NK-92 (cell line): Measurements from ENCODE around the gene ADAMTS17.

ENCODE experiments used
- DNase-seq: peaks from one replicate; lab custom pipeline; 2025; ENCODE audit not compliant: unreplicated experiment; lab: John Stamatoyannopoulos, UW

ADAMTS17 gene

DNA sequence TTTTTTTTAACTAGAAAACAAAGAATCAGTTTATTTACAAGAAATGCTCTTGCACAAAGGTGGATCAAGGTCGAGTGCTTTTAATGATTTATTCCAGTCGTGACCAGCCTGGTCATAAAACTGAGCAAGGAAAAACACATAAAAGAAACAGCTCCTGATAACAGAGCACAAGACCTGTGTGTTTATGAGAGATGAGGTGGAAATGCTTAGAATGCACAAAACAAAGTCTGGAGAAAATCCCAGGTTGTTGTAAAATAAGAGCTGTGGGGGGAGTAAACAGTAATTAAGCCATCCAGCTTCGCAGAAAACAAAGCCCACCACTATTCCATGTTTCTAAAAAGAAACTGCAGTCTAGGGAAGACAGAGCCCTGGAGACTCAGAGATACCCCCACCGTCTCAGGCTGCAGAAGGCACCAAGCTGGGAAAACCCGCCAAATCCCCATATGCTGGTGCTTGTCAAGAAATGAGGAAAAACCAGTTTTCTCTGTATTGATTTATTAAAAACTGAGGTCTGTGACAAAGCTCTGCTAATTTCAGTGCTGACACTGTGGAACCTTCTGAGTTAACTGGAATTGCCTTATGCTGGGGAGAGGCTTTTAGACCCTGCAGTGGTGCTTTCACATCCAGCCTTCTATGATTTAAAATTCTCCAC lies 139.3 kb downstream of the ADAMTS17 start:
- no peak for DNase-seq

- peak; percentile 14 for DNase-seq
These were observed 140.1 kb downstream of the ADAMTS17 start for GRCh38 chr15:100201376-100202280.

DNA sequence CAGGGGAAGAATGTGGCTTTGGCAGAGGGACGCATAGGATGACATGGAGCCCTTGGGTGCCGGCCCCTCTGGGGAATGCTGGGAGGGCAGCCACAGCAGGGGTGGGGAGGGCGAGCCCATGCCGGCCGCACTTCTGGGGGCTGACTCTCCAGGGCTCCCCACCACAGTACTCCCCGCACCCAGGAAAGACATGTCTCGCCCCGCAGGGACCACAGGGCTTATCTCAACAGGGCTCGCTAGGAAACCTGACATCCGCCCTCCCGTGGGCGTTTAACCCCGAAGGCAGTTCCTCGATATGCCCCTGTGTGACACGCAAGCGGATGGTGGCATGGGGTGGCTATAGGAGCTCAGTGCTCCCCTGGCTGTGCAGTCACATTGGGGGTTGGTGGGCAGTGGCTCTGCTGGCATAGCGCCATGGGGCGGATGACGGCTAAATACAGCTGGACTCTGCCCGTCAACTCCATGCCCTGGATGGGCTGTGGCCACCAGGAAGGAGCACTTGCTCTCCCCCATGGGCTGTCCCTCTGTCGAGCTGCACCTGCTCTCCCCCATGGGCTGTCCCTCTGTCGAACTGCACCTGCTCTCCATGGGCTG lies 141.4 kb downstream of the ADAMTS17 start:
- no peak for DNase-seq

GRCh38 chr15:100199711-100200286 lies 142.0 kb downstream of the ADAMTS17 start:
- DNase-seq: no peak

GRCh38 chr15:100198442-100198841 lies 143.3 kb downstream of the ADAMTS17 start:
- no peak for DNase-seq

DNA sequence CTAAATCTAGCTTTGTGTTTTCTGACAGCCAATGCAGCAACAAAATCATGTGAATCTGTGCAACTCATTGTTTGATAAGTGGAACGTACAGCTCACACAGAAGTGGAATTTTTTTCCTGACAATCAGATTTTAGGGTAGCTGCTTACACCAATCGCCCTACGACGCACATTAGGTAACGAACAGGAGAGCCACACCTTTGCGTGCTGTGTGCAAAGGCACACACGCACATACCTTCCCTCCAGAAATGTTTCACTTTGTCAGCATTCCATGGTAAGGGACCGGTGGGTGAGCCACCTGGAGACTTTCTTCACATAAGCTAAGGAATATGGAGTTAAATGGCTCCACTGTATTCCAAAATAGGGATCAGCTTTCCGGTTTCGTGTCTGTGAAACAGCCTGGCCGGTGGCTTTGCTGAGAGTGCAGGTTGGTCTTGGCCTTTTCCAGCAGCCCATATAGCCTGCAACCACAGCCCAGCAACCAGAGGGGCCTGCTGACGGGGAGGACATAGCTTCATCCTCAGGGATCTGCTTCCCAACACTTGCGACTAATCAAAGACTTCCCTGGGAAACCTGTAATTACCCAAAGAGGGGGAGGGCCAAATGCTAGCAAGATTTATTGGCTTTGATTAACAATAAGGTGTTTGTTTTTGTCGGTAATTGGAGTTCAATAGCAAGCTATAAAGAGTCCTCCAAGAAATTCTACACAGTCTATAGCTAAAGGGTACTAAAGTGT lies 145.3 kb downstream of the ADAMTS17 start:
- DNase-seq: no peak

- no peak for DNase-seq
These were observed 146.8 kb downstream of the ADAMTS17 start for GRCh38 chr15:100194996-100195395.

GRCh38 chr15:100193277-100193860 lies 148.4 kb downstream of the ADAMTS17 start:
- DNase-seq: no peak

DNA sequence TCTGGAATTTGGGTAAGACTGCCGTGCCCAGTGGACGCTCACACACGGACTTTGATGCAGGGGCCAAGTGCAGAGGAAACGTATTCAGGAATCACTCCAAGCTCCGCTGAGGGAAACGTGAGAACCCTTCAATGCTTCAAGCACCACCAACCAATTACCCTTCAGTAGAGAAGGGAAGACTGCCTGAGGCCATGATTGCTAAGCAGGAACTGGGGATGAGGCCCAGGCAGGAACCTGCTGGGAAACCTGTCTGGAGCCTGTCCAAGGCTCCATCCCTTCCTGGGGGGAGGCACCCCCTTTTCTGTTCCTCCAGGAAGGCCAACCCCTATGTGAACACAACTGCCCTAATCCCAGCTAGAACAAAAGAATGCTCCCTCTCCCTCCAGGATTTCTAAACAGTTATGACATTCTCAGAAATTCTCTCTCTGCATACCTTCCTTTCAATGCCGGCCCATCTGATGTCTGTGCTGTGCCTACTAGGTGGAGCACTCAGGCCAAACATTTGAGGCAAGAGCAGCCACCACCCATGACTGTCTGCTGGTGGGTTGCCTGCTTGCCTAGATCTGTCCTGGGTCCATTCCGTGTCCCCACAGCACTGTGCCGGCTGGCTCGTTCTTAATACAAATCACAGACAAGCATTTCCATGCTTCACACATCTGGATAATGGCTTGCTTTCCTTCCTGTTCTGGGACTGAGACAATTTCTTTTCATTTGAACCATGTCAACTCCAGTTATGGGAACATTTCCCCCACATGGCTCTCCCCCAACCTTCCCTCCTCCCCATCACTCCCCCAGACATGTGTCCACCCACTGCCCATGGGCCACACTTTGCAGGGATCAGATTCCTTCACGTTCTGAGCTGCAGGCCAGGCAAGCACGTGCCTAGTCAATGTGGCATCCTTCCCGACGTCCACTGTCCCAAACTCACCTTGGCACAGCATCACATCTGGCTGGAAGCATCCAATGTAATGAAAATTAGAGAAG lies 149.4 kb downstream of the ADAMTS17 start:
- DNase-seq: no peak

DNA sequence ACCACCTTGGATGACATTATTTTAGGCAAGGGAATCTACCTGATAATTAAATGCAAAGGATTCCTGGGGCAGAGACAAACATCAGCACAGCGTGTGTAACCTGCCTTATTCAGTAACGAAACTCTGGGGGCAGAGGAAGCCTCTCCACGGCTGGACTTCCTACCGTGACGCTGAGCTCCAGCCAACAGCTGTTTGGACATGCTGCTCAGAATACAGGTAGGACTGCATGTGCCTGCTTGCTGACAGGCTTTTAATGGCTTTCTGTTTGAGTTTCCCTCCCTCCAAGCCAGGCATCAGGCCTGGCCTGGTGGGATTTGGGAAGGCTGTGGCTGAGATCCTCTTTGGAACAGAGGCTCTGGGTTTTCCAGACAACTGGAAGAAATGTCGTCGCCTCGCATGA lies 150.6 kb downstream of the ADAMTS17 start:
- no peak for DNase-seq

GRCh38 chr15:100190675-100191074 lies 151.1 kb downstream of the ADAMTS17 start:
- DNase-seq: no peak

DNA sequence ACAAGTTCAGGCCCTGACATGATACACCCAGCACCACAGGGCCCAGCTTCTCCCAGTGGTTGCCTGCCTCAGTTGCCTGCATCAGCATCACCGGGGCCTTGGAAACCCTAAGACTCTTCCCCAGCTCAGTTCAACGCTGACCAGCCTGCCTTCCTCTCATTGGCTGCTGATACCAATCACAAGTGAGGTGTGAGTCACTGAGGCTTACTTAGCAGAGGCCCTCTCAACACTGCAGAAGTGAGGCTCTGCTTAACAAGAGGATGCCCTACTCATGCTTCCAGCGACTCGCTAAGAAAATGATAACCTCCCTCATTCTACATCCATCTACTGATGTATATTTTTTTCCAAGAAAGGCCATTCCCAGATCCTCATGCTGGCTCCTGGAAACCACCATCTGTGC lies 151.9 kb downstream of the ADAMTS17 start:
- no peak for DNase-seq

DNA sequence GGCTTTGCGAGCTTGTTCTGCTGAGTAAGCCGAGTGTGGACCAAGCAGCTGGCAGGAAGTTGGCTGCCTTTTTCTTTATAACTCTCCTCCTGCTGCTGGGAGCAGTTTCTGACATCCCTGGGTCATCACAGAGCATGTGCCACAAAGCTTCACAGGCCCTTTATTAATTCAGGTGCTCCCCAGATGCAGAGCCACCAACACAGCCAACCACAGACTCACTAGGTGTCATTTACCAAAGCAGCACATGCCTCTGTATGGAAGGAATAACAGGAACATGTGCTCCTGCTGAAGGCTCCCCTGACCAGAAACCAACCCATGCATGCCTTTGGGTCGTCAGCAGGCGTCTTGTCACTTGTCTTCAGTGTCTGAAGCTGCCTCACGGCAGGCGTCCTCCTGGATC lies 152.5 kb downstream of the ADAMTS17 start:
- DNase-seq: no peak

DNA sequence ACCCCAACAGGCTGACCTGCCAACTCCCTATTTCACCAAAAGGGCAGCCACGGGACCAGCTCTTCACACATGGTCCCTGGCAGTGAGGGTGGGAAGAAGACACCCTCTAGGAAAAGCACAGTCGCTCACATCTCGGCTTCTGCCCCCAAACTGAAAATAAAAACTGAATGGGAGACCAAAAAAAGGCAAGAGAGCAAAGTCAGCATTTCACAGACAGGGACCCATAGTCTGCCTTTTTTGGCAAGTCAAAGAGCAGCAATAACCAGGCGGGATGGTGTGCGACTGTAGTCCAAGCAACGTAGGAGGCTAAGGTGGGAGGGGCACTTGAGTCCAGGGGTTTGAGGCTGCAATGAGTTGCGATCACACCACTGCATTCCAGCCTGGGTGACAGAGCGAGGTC lies 154.1 kb downstream of the ADAMTS17 start:
- no peak for DNase-seq

- DNase-seq: no peak
These were observed 154.8 kb downstream of the ADAMTS17 start for GRCh38 chr15:100186960-100187359.

DNA sequence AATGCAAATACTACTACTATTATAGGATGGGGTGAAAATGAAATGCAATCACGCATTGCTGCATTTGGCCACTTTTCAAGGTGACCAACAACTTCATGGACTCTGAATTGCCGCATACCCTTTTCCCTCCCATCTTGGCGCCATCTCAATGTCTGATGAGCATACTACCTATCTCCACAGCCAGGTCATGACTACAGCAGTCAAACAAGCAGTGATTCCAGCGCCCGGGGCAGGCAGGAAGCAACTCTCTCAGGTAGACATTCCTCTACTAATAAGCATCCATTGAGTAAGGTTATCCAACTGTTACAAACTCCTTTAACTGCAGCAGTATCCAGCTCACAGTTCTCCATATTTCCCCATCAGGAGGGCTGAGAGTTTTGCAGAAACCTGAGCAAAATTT lies 155.4 kb downstream of the ADAMTS17 start:
- no peak for DNase-seq

DNA sequence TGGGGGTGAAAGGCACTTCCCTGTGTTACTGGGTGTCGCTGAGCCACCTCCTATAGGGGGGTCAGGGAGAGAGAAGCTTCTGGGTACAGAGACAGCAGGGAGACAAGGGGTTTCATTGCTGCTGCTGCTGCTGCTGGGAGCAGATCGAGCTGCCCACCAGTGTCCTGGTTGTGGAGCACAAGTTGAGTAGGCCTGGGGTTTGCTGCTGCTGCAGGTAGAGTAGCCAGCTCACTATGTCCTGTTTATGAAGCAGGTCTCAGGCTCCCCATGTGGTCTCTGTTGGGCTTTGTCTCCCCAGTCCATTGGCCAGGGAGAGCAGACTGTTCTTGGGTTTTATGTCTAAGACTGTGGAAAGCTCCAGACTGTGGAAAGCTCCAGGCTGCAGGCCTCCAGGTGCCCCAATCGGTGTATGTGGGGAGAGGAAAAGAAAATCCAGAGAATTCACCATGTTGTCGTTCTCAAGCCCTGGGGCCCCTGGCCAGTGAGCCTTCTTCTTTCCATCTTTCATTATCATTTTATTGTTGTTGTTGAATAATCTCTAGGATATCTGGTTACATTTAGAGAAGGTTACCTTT lies 157.8 kb downstream of the ADAMTS17 start:
- DNase-seq: no peak

- no peak for DNase-seq
These were observed 160.9 kb downstream of the ADAMTS17 start for GRCh38 chr15:100180921-100181320.
